Measurements from ENCODE around the gene GUCY2C. TPM values are rescaled to one million over a fixed set of nuclear protein-coding genes. Genes with fewer than 3 reads are reported as not detected.
A peak's percentile ranks its signal among the peaks of the same experiment; 100 is the strongest.

Gene GUCY2C
- polyA plus RNA-seq, 1 donor: 0.32 TPM

- DNase-seq: peak; percentile 84
Observed at GRCh38 chr12:14567351-14568162, 128.8 kb downstream of the GUCY2C start, which contains the start of gene PLBD1. TSS of gene PLBD1 (minus strand) at chr12:14567883. CDS start at chr12:14567696, 187 bp downstream.

- no peak for DNase-seq
Observed at GRCh38 chr12:14564336-14564959, 132.0 kb downstream of the GUCY2C start.

GRCh38 chr12:14563046-14563445, 133.4 kb downstream of the GUCY2C start:
- DNase-seq: no peak

Other genes starting within 250 kb of the GUCY2C start
- 18.8 TPM for gene PLBD1, start 128.7 kb downstream of the GUCY2C start, polyA plus RNA-seq (ENCODE audit: insufficient read length)
- 57.4 TPM for gene WBP11, start 106.9 kb upstream of the GUCY2C start, polyA plus RNA-seq (ENCODE audit: insufficient read length)
- gene C12orf60, start 107.1 kb upstream of the GUCY2C start, polyA plus RNA-seq (ENCODE audit: insufficient read length): 0.74 TPM
- 0.15 TPM for gene SMCO3, start 117.6 kb upstream of the GUCY2C start, polyA plus RNA-seq (ENCODE audit: insufficient read length)
- 0.22 TPM for gene ART4, start 146.9 kb upstream of the GUCY2C start, polyA plus RNA-seq (ENCODE audit: insufficient read length)
- 190 TPM for gene MGP, start 189.3 kb upstream of the GUCY2C start, polyA plus RNA-seq (ENCODE audit: insufficient read length)
- gene ERP27, start 241.9 kb upstream of the GUCY2C start, polyA plus RNA-seq (ENCODE audit: insufficient read length): 0.32 TPM